Stimulated activated CD8-positive, alpha-beta memory T cell treated with anti-CD3 and anti-CD28 coated beads, Interleukin-7, amount 100 ng/mL, for 4 hours (primary cell): ENCODE results near the gene HIRA.
"Not testable (repeated sequence)": the region's sequence is repeated elsewhere in the genome, so short reads cannot be mapped to it uniquely, and the experiment has no call there.

Experiments used
- DNase-seq, 2 donors: peaks; one replicate each; pipeline ENCODE4 v3.0.0-alpha.2; 2020; ENCODE audit warnings: low read depth in 2 of 2

HIRA gene

GRCh38 chr22:19325296-19325948, 106.1 kb downstream of the HIRA start:
- no peak for DNase-seq

GRCh38 chr22:19323420-19323819, 108.1 kb downstream of the HIRA start:
- DNase-seq: not testable (repeated sequence)

GRCh38 chr22:19321757-19322156, 109.8 kb downstream of the HIRA start:
- no peak for DNase-seq

- not testable (repeated sequence) for DNase-seq
Measured at GRCh38 chr22:19320136-19320535, 111.4 kb downstream of the HIRA start.

- no peak for DNase-seq
Measured at GRCh38 chr22:19319281-19319680, 112.3 kb downstream of the HIRA start.

- no peak for DNase-seq
Measured at GRCh38 chr22:19317865-19318264, 113.7 kb downstream of the HIRA start.

GRCh38 chr22:19307872-19308271, 123.7 kb downstream of the HIRA start:
- DNase-seq: no peak

GRCh38 chr22:19306535-19306934, 125.0 kb downstream of the HIRA start:
- DNase-seq: not testable (repeated sequence)

- no peak for DNase-seq
Measured at GRCh38 chr22:19304547-19304946, 127.0 kb downstream of the HIRA start.

- DNase-seq: no peak
Measured at GRCh38 chr22:19303785-19304184, 127.7 kb downstream of the HIRA start.

GRCh38 chr22:19295733-19296132, 135.8 kb downstream of the HIRA start:
- no peak for DNase-seq

- no peak for DNase-seq
Measured at GRCh38 chr22:19292458-19293230, 138.9 kb downstream of the HIRA start.

GRCh38 chr22:19291580-19292457, 139.7 kb downstream of the HIRA start, which contains the start of gene CLTCL1:
Gene CLTCL1 (minus strand): TSS chr22:19291719. CDS start chr22:19291641, 78 bp downstream.
- DNase-seq: peak; percentile 26 to 71

- DNase-seq: peak in 1 of 2 donors; percentile 25
Measured at GRCh38 chr22:19291218-19291579, 140.3 kb downstream of the HIRA start.

- DNase-seq: no peak
Measured at GRCh38 chr22:19290400-19291217, 140.9 kb downstream of the HIRA start.

- no peak for DNase-seq
Measured at GRCh38 chr22:19289475-19290161, 141.9 kb downstream of the HIRA start.

GRCh38 chr22:19287889-19288288, 143.6 kb downstream of the HIRA start:
- no peak for DNase-seq

- DNase-seq: no peak
Measured at GRCh38 chr22:19287076-19287707, 144.3 kb downstream of the HIRA start.

- DNase-seq: no peak
Measured at GRCh38 chr22:19285831-19286230, 145.7 kb downstream of the HIRA start.
